Pulmonary artery endothelial cell (primary cell): Measurements from ENCODE around the gene SETBP1. TPM values are rescaled to one million over a fixed set of nuclear protein-coding genes. Genes with fewer than 3 reads are reported as not detected.

Experiments
- DNase-seq: peaks from one replicate; pipeline ENCODE4 v3.0.0-alpha.2; 2011; ENCODE audit warnings: low read depth, low spot score
- total RNA-seq: library from RNA; depleted of rRNA; stranded (reverse); fragments of >200 nt; gene quantifications from 2 replicates; pipeline ENCODE4 v1.2.3, GENCODE V29; 2014

Gene SETBP1
- total RNA-seq, 1 donor from 2014 or later = 4.0 TPM

DNA sequence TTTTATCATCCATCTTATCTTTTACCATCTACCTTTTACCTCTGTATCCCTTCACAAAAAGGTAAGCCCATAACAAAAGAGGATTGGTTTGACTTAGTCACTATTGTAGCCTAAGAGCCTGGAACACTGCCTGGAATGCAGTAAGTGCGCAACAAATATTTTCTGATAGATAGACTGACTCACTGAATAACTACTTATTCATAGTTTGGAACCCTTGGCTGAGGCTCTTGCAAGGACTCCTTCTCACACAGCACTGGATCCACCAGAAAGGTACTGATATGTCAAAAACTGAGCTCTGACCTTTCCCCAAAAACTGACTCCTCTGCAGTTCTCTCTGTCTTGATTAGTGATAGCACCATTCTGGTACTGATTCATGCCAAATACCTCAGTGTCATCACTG is 426.7 kb downstream of the SETBP1 start:
- DNase-seq = no peak

DNA sequence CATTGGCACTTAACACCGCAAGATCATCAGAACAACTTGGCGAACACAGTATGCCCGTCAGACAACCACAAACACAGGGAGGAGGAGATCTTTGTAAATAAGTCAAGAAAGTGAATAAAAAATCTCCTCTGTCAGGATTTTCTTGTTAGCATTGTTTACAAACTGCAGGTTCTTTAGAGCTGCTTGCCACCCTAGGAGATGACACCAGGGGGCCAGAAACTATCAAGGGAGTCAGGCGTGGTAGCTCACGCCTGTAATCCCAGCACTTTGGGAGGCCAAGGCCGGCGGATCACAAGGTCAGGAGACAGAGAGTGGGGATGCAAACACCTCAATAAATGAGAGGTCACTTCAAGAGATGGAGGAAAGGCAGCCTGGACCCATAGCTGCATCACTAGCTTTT is 428.1 kb downstream of the SETBP1 start:
- DNase-seq = no peak

DNA sequence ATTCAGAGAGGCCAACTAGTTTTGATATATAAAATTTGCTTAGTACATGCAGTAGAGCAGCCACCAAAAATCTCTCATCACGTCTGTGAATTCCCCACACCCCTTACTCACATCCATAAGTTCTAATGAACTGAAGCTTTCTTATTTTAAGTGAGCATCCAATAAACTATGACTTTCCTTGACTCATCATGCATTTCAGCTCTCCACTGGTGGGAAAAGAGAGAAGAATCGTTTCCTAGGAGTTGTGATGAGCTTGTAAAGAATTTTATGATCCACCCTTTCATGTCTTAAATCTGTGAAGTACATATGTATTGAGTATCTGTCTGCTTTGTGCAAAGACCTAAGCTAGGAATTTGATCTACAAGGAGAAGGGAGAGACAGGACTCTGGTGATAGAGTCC is 428.6 kb downstream of the SETBP1 start:
- no peak for DNase-seq

DNA sequence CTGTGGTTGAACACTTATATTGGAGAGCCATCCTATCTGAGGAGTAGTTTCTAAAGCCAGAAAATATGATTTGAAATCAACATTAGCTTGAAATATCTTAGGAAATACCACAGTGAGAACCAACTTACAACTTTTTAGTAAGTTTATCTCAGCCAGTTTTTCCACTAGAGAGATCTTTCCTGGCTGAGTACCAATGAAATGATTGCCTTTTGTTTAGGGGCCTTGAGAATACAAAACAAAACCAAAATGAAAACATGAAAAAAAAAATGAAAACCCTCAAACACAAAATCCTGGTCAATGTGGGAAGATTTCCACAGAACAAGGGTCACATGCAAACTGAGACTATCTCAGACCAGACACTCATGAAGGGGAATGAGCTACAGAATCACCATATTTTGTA is 429.0 kb downstream of the SETBP1 start:
- DNase-seq = no peak

DNA sequence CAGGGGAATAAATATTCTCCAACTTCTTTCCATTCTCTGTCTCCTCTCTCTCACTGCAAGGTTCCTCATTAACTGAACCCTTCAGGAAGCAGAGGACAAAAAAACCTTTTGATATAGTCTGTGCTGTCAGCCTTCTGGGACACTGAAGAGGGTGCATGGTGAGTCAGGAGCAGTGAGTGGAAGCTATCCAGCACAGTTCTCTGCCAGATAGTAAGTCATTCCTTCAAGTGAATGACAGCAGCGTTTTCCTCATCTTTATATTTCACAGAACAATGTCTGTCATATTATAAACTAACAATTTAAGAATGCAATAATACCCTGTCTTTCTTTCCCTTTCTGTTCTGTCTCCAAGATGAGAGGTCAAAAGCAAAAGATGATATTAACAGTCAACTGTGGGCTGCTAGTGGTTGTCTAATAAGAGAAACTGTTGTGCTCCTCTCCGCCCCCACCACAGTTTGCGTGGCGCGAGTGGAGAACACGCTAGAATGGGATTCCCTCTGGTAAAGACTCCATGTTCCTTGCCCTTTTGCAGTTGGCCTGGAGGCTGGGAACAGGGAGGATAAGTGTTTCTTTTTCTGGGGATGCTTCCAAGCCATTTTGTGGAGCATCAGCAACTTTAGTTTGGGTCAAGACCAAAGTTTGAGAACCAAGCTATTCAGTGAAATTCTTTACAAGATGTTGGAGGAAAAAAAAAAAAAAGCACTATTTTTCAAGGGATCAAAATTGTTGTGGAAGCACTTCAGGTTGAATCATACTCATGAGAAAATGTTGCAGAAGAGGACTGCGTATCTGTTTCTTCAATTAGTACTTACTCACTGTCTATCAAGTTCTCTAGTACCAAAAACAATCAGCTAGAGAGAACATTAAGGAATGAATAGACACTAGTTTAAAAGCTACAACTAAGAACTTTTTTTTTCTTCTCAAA is 430.2 kb downstream of the SETBP1 start:
- no peak for DNase-seq

DNA sequence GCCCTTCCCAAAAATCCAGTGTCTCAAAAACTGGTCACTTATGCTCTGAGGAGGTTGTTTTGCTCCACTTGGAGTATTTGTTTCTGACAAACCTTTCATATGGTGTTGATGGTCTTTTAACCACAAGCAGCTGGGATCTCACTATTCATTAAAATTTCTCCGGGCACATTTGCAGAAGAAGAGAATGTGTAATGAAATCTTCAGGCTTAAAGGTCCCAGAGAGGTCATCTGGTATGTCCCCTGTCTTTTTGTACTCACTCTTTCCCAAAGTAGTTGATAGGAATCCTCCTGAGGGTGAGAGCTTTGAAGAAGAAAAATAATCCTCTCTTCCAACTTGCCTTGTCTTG is 430.8 kb downstream of the SETBP1 start:
- DNase-seq = no peak

DNA sequence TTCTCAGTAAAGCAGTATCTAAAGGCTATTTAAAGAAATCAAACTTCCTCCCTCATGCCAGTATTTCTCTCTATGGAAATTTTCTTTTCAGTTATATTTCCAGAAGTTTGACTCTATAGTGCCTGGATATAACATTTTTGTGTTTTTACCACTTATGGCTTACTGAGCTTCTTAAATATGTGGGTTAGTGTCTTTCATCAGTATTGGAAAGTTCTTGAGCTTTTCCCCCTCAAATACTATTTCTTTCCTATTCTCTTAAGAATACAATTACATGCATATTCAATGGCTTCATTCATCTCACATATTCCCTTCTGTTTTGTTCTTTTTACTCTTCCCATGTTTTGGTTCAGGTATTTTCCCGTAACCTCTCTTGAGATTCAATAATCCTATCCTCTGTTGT is 432.0 kb downstream of the SETBP1 start:
- no peak for DNase-seq

DNA sequence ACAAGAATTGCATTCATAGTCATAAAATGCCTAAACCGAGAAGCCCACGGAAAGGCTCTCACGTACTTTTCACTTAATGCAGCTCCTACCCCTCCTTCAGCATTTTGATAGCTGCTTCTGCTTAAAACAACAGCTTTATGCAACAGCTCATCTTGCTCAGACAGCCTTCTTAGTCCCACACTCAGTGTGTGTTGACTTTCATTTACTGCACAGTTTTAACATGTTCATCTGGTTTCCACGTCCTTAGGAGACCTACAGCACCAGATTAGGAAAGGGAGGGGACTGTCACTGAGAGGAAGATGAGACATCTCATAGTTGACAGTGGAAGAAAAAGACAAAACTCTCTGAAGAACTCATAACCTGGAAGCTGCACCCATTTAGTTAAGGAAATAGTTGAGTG is 435.4 kb downstream of the SETBP1 start:
- DNase-seq = no peak
